ENCODE measurements around the gene NCR2.
A peak's percentile ranks its signal among the peaks of the same experiment; 100 is the strongest.

NCR2 gene

DNA sequence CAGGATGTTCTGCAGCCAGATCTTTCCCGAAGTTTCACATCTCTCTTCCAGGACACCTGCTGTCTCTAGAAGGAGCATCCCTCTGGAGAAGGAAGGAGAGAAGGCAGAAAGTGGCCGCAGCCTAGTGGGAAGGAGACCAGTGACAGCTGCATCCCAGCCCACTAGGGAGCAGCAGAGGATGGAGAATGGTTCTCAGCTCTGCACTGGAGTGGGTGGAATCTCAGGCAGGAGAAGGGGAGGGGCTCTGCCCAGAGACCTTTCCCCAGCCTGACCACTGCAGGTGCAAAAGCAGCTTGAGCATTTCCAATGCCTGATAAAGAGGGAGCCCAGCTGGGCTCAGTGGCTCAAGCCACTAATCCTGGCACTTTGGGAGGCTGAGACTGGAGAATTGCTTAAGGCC, 32.3 kb downstream of the NCR2 start:
- POLR2A ChIA-PET: interaction anchor here (0.5 kb wide), 1 partner anchor 311 kb away, joined by 3 read pairs; no protein-coding TSS in a partner anchor
- Histone ChIP-seq H3K4me1 (ENCODE audit: control extremely low read depth in 1 of 4, control insufficient read depth in 4 of 4, insufficient read depth in 4 of 4, low read length in 3 of 4) (peaks cover 0 to 20% (median 17%) of the 10 kb centered on the region in 4 experiments), H3K36me3 (ENCODE audit: control insufficient read depth in 4 of 4, insufficient read depth in 4 of 4, low read length in 3 of 4) (no peaks in the 10 kb centered on the region), H3K27me3 (replicated peaks in 2 of 5; ENCODE audit: control insufficient read depth in 4 of 5, insufficient read depth in 5 of 5, low read length in 4 of 5) (peaks cover 9 to 70% (median 24%) of the 10 kb centered on the region in 5 experiments), H3K27ac (ENCODE audit: insufficient read depth in 1 of 2, low read depth in 1 of 2, low read length in 2 of 2, poor library complexity in 1 of 2, severe bottlenecking in 2 of 2) (no peak overlapping the region), H3K4me3 (ENCODE audit: control insufficient read depth in 1 of 7, extremely low read depth in 1 of 7, insufficient read depth in 4 of 7, low read depth in 2 of 7, low read length in 6 of 7) (no peak overlapping the region), H3K9me3 (ENCODE audit: control extremely low read depth in 1 of 5, control insufficient read depth in 4 of 5, insufficient read depth in 2 of 5, low read depth in 1 of 5, low read length in 4 of 5) (peaks cover 0 to 3% (median 0%) of the 10 kb centered on the region in 5 experiments)
- peak; percentile 48 to 58 (median 56) for DNase-seq
- CTCF ChIA-PET: interaction anchor here (0.6 to 3.5 kb wide), 46 partner anchors 8 to 568 kb away, joined by 3 to 30 read pairs (median 6); partner anchors contain the start of gene NCR2
- 29% methylated on average over 1 of the region's 2 CpGs for WGBS (ENCODE audit: insufficient coverage)

DNA sequence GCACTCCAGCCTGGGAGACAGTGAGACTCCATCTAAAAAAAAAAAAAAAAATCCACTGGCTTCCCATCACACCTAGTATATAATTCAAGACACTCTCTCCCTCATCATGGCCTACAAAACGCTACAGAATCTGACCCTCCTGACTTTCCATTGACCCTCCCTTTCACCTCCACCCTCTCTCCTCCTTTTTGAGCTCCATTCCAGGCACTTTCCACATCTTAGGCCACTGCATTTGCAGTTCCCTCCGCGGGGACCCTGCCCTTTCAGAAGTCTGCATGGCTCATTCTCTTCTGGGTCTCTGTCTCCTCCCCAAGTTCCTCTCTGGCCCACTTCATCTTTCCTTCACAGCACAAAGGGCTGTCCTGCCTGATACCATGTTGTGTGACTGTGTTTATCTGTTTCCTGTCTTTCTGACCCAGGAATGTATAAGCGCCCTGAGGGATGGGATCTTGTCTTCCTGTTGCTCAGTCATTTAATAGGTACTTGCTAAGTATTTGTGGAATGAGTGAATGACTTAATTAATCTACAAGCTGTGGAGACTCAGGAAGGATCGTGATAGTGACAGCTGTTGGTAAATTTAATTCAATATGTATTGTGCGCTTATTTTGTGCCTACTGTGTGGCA, 35.2 kb downstream of the NCR2 start:
- POLR2A ChIA-PET: no interaction called here
- peak in 1 of 3 donors; percentile 7 for DNase-seq
- no peak overlapping the region for H3K27ac ChIP-seq (ENCODE audit: insufficient read depth in 1 of 2, low read depth in 1 of 2, low read length in 2 of 2, poor library complexity in 1 of 2, severe bottlenecking in 2 of 2)
- H3K4me1 ChIP-seq (ENCODE audit: control extremely low read depth in 1 of 4, control insufficient read depth in 4 of 4, insufficient read depth in 4 of 4, low read length in 3 of 4): peaks cover 0 to 46% (median 35%) of the 10 kb centered on the region in 4 experiments
- WGBS (ENCODE audit: insufficient coverage): 70% methylated on average over 5 of the region's 6 CpGs
- peaks cover 17 to 86% (median 40%) of the 10 kb centered on the region in 5 experiments for H3K27me3 ChIP-seq (replicated peaks in 2 of 5; ENCODE audit: control insufficient read depth in 4 of 5, insufficient read depth in 5 of 5, low read length in 4 of 5)
- CTCF ChIA-PET: interaction anchor here (0.6 to 2.1 kb wide), 18 partner anchors 10 to 338 kb away, joined by 3 to 9 read pairs (median 4); no protein-coding TSS in a partner anchor
- no peaks in the 10 kb centered on the region for H3K36me3 ChIP-seq (ENCODE audit: control insufficient read depth in 4 of 4, insufficient read depth in 4 of 4, low read length in 3 of 4)
- no peak overlapping the region for H3K4me3 ChIP-seq (ENCODE audit: control insufficient read depth in 1 of 7, extremely low read depth in 1 of 7, insufficient read depth in 4 of 7, low read depth in 2 of 7, low read length in 6 of 7)
- H3K9me3 ChIP-seq (ENCODE audit: control extremely low read depth in 1 of 5, control insufficient read depth in 4 of 5, insufficient read depth in 2 of 5, low read depth in 1 of 5, low read length in 4 of 5): no peaks in the 10 kb centered on the region

DNA sequence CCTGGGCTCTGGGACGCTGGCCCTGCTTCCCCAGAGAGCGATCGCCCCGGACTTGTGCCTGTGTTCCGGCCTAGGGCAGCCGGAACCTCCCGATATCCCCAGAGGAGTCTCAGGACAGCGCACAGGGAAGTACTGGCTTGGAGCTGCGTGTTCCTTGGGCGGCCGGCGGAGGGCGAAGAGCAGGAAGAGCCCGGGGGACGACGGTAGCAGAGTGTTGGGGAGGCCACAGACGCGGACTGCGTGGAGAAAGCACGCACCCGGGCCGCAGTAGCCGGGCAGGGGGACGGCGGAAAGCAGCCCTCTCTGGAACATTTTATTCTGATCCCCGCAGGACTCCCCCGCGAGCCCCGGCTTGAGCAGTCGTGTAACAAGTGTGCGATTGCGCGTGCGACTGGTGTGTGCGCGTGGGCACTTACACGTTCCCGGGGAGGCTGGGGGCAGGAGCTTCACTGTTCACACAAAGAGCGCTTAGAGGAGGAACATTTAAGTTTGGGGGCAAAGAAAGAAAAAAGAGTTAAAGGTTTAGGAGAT, 36.1 kb downstream of the NCR2 start:
- H3K27ac ChIP-seq (ENCODE audit: insufficient read depth in 1 of 2, low read depth in 1 of 2, low read length in 2 of 2, poor library complexity in 1 of 2, severe bottlenecking in 2 of 2): no peak overlapping the region
- no peaks in the 10 kb centered on the region for H3K9me3 ChIP-seq (ENCODE audit: control extremely low read depth in 1 of 5, control insufficient read depth in 4 of 5, insufficient read depth in 2 of 5, low read depth in 1 of 5, low read length in 4 of 5)
- under 1% methylated on average over 33 of the region's 39 CpGs for whole genome bisulfite sequencing (ENCODE audit: insufficient coverage)
- peak overlapping the region in 6 of 7 experiments; percentile 20 to 70 (median 43) for H3K4me3 ChIP-seq (ENCODE audit: control insufficient read depth in 1 of 7, extremely low read depth in 1 of 7, insufficient read depth in 4 of 7, low read depth in 2 of 7, low read length in 6 of 7)
- peaks cover 0 to 51% (median 35%) of the 10 kb centered on the region in 4 experiments for H3K4me1 ChIP-seq (ENCODE audit: control extremely low read depth in 1 of 4, control insufficient read depth in 4 of 4, insufficient read depth in 4 of 4, low read length in 3 of 4)
- H3K27me3 ChIP-seq (replicated peaks in 2 of 5; ENCODE audit: control insufficient read depth in 4 of 5, insufficient read depth in 5 of 5, low read length in 4 of 5): peaks cover 19 to 94% (median 46%) of the 10 kb centered on the region in 5 experiments
- POLR2A ChIA-PET: no interaction called here
- peak; percentile 35 to 58 (median 44) for DNase-seq
- CTCF ChIA-PET: interaction anchor here (1.0 to 2.0 kb wide), 10 partner anchors 9 to 314 kb away, joined by 3 to 9 read pairs (median 4); no protein-coding TSS in a partner anchor
- no peaks in the 10 kb centered on the region for H3K36me3 ChIP-seq (ENCODE audit: control insufficient read depth in 4 of 4, insufficient read depth in 4 of 4, low read length in 3 of 4)

- ChIA-PET POLR2A (no interaction called here), CTCF (interaction anchor here (0.7 to 3.0 kb wide), 9 partner anchors 8 to 311 kb away, joined by 3 to 12 read pairs (median 4); no protein-coding TSS in a partner anchor)
- no peak overlapping the region for H3K27ac ChIP-seq (ENCODE audit: insufficient read depth in 1 of 2, low read depth in 1 of 2, low read length in 2 of 2, poor library complexity in 1 of 2, severe bottlenecking in 2 of 2)
- peaks cover 0 to 51% (median 35%) of the 10 kb centered on the region in 4 experiments for H3K4me1 ChIP-seq (ENCODE audit: control extremely low read depth in 1 of 4, control insufficient read depth in 4 of 4, insufficient read depth in 4 of 4, low read length in 3 of 4)
- H3K27me3 ChIP-seq (replicated peaks in 2 of 5; ENCODE audit: control insufficient read depth in 4 of 5, insufficient read depth in 5 of 5, low read length in 4 of 5): peaks cover 23 to 95% (median 48%) of the 10 kb centered on the region in 5 experiments
- H3K9me3 ChIP-seq (ENCODE audit: control extremely low read depth in 1 of 5, control insufficient read depth in 4 of 5, insufficient read depth in 2 of 5, low read depth in 1 of 5, low read length in 4 of 5): peaks cover 0 to 2% (median 0%) of the 10 kb centered on the region in 5 experiments
- peak overlapping the region; percentile 5 to 70 (median 44) for H3K4me3 ChIP-seq (ENCODE audit: control insufficient read depth in 1 of 7, extremely low read depth in 1 of 7, insufficient read depth in 4 of 7, low read depth in 2 of 7, low read length in 6 of 7)
- WGBS (ENCODE audit: insufficient coverage): 2% methylated on average over 29 of the region's 42 CpGs
- no peaks in the 10 kb centered on the region for H3K36me3 ChIP-seq (ENCODE audit: control insufficient read depth in 4 of 4, insufficient read depth in 4 of 4, low read length in 3 of 4)
- peak; percentile 43 to 70 (median 60) for DNase-seq
Observed at GRCh38 chr6:41371992-41372831, 36.8 kb downstream of the NCR2 start.

GRCh38 chr6:41372832-41373626, 37.6 kb downstream of the NCR2 start:
- 2% methylated on average over 65 of the region's 81 CpGs for WGBS (ENCODE audit: insufficient coverage)
- H3K4me1 ChIP-seq (ENCODE audit: control extremely low read depth in 1 of 4, control insufficient read depth in 4 of 4, insufficient read depth in 4 of 4, low read length in 3 of 4): peaks cover 0 to 51% (median 35%) of the 10 kb centered on the region in 4 experiments

DNA sequence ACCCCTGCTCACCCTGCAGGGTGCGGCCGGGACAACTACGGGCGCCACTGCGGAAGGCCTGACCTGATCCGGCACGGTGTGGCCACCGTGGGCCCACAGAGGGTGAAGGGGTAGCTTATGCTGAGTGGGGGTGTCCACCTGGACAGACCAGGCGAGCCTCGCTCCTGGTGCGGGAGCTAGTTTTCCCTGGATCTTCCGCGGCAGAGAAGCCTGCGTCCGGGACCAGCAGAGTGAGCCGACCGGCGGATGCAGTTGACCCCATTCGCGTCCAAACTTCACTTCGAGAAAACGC, 38.2 kb downstream of the NCR2 start:
- ChIA-PET CTCF (interaction anchor here (1.1 to 3.0 kb wide), 6 partner anchors 70 to 313 kb away, joined by 3 to 12 read pairs (median 6); no protein-coding TSS in a partner anchor), POLR2A (no interaction called here)
- 3% methylated on average over 14 of the region's 22 CpGs for WGBS (ENCODE audit: insufficient coverage)
- H3K36me3 ChIP-seq (ENCODE audit: control insufficient read depth in 4 of 4, insufficient read depth in 4 of 4, low read length in 3 of 4): no peaks in the 10 kb centered on the region
- H3K9me3 ChIP-seq (ENCODE audit: control extremely low read depth in 1 of 5, control insufficient read depth in 4 of 5, insufficient read depth in 2 of 5, low read depth in 1 of 5, low read length in 4 of 5): peaks cover 0 to 2% (median 0%) of the 10 kb centered on the region in 5 experiments
- no peak overlapping the region for H3K27ac ChIP-seq (ENCODE audit: insufficient read depth in 1 of 2, low read depth in 1 of 2, low read length in 2 of 2, poor library complexity in 1 of 2, severe bottlenecking in 2 of 2)
- H3K4me1 ChIP-seq (ENCODE audit: control extremely low read depth in 1 of 4, control insufficient read depth in 4 of 4, insufficient read depth in 4 of 4, low read length in 3 of 4): peaks cover 0 to 51% (median 35%) of the 10 kb centered on the region in 4 experiments
- peaks cover 33 to 97% (median 54%) of the 10 kb centered on the region in 5 experiments for H3K27me3 ChIP-seq (replicated peaks in 2 of 5; ENCODE audit: control insufficient read depth in 4 of 5, insufficient read depth in 5 of 5, low read length in 4 of 5)
- H3K4me3 ChIP-seq (ENCODE audit: control insufficient read depth in 1 of 7, extremely low read depth in 1 of 7, insufficient read depth in 4 of 7, low read depth in 2 of 7, low read length in 6 of 7): peak overlapping the region in 2 of 7 experiments; percentile 10 to 19
- no peak for DNase-seq

More at GRCh38 chr6:41372832-41373626, 37.6 kb downstream of the NCR2 start:
- Histone ChIP-seq H3K27me3 (replicated peaks in 2 of 5; ENCODE audit: control insufficient read depth in 4 of 5, insufficient read depth in 5 of 5, low read length in 4 of 5) (peaks cover 27 to 96% (median 50%) of the 10 kb centered on the region in 5 experiments), H3K27ac (ENCODE audit: insufficient read depth in 1 of 2, low read depth in 1 of 2, low read length in 2 of 2, poor library complexity in 1 of 2, severe bottlenecking in 2 of 2) (no peak overlapping the region), H3K36me3 (ENCODE audit: control insufficient read depth in 4 of 4, insufficient read depth in 4 of 4, low read length in 3 of 4) (no peaks in the 10 kb centered on the region), H3K4me3 (ENCODE audit: control insufficient read depth in 1 of 7, extremely low read depth in 1 of 7, insufficient read depth in 4 of 7, low read depth in 2 of 7, low read length in 6 of 7) (peak overlapping the region in 5 of 7 experiments; percentile 14 to 70 (median 44)), H3K9me3 (ENCODE audit: control extremely low read depth in 1 of 5, control insufficient read depth in 4 of 5, insufficient read depth in 2 of 5, low read depth in 1 of 5, low read length in 4 of 5) (peaks cover 0 to 2% (median 0%) of the 10 kb centered on the region in 5 experiments)
- ChIA-PET CTCF (interaction anchor here (0.7 to 3.0 kb wide), 8 partner anchors 14 to 311 kb away, joined by 3 to 12 read pairs (median 4); no protein-coding TSS in a partner anchor), POLR2A (no interaction called here)
- peak in 1 of 3 donors; percentile 9 for DNase-seq

All from common myeloid progenitor, CD34-positive (primary cell).